T-helper 17 cell (primary cell): ENCODE data around the gene S100Z. TPM values are rescaled to one million over a fixed set of nuclear protein-coding genes. Genes with fewer than 3 reads are reported as not detected.

ENCODE experiments used
- ATAC-seq: fragments of 150-1000 bp; cut with Tn5 transposase; 2 replicates; pipeline ENCODE4 v1.10.0; 2021; ENCODE audit warnings: mild to moderate bottlenecking, moderate library complexity
- DNase-seq, 3 donors: peaks; one replicate each; pipeline versions ENCODE4 v3.0.0 to v3.0.0-alpha.2; 2020 to 2021
- H3K9me3 ChIP-seq: one replicate; pipeline ENCODE4 v1.7.0; 2013; ENCODE audit warnings: low read length, mild to moderate bottlenecking; ENCODE audit not compliant: control insufficient read depth, poor library complexity, severe bottlenecking
- H3K27ac Mint-ChIP-seq: one replicate; pipeline ENCODE4 v1.8.0; 2022; ENCODE audit warnings: mild to moderate bottlenecking, moderate library complexity, mixed read lengths
- H3K27me3 Mint-ChIP-seq: one replicate; pipeline ENCODE4 v1.8.0; 2022; ENCODE audit warnings: mixed read lengths
- H3K36me3 Mint-ChIP-seq: one replicate; pipeline ENCODE4 v1.8.0; 2022; ENCODE audit warnings: low read depth, mixed read lengths
- H3K4me1 Mint-ChIP-seq: one replicate; pipeline ENCODE4 v1.8.0; 2022; ENCODE audit warnings: mild to moderate bottlenecking, mixed read lengths
- H3K4me3 Mint-ChIP-seq: one replicate; pipeline ENCODE4 v1.8.0; 2022; ENCODE audit warnings: mild to moderate bottlenecking, moderate library complexity, mixed read lengths
- total RNA-seq, 4 donors: library from RNA in 2 of 4; stranded (reverse) in 2 of 4; gene quantifications; one replicate each; pipeline ENCODE4 v1.2.3 and lab custom pipeline; 2022 to 2026

S100Z gene
- total RNA-seq, 2 donors from 2014 or later = 1.2 to 1.5 TPM

DNA sequence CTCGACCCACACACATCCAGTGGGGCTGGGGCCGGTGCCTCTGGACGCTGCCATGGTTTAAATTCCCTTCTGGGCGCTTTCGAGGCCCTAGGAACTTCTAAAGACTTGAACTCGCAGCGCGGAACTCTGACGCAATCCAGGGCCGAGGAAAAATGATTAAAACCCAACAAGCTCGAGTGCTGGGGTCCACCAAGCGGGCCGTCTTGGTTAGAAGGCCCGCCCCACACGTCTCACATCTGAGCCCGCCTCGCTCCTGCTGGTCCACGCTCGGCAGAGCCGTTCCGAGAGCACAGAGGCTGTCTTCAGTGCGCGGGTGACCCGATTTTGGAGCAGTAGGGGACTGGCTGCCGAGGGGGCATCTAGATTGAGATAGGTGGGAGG, 104.6 kb downstream of the S100Z start:
- DNase-seq = no peak
- peaks cover 45% of the 10 kb centered on the region for H3K27me3 Mint-ChIP-seq
- no peaks in the 10 kb centered on the region for H3K36me3 Mint-ChIP-seq
- H3K4me1 Mint-ChIP-seq = peaks cover 10% of the 10 kb centered on the region
- ATAC-seq = no peak
- H3K4me3 Mint-ChIP-seq = no peak overlapping the region
- no peak overlapping the region for H3K27ac Mint-ChIP-seq
- no peaks in the 10 kb centered on the region for H3K9me3 ChIP-seq

DNA sequence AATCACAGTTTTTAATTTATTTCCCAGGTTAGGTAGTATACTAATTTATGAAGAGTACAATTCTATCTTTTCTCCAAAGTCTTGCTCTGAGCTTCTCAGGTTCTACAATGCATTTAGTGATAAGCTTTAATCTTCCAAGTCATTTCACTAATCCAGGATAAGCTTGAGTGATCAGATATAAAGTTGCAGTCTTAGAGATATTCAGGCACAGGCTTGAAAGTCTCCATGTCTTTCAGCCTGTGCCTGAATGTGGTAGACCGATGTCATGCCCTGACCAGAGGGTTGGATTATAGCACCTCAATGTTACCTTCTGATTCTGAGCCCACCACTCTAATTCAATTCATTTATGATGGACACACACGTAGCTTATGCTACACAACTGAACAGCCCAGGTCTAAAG, 106.2 kb downstream of the S100Z start:
- Mint-ChIP-seq H3K27ac (no peak overlapping the region), H3K4me1 (peaks cover 19% of the 10 kb centered on the region), H3K27me3 (peaks cover 33% of the 10 kb centered on the region), H3K36me3 (no peaks in the 10 kb centered on the region), H3K4me3 (no peak overlapping the region)
- DNase-seq (no peak), ATAC-seq (no peak)
- no peaks in the 10 kb centered on the region for H3K9me3 ChIP-seq

DNA sequence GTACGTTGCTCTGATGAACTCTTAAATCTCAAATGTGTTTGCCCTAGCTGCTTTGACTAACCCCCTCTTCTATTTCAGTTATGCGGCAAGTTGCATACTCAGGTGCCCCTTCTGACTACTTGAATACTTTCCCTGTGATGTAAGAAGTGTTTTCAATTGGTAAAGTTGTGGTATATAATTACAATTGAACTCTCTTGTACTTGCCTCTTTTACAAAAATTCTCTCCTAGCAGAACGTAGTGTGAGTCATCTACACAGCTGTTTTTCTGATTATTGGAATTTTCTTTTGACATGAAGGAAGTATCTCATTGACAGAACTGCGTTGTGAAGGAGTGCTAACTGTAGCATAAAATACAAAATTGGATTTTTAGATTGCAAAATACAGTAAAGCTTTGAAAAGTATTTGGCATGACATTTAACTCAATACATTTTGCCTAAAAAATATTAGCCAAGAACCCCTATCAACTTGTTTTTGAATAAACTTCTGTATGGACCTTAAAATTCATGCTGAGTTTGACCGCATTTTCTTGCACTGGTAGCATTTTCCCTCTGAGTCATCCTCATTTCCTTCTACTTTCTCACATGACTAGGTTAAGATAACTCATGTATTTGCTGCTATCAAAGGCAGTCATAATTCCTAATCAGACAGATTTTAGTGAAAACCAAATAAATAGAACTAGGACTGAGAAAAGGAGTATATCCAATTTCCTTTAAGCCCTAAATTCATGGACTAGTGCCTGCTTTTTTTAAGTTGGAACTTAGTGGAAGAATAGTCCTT, 109.4 kb downstream of the S100Z start:
- H3K36me3 Mint-ChIP-seq = no peaks in the 10 kb centered on the region
- peaks cover 16% of the 10 kb centered on the region for H3K4me1 Mint-ChIP-seq
- peak overlapping the region; percentile 87 for H3K27ac Mint-ChIP-seq
- H3K27me3 Mint-ChIP-seq = peaks cover 23% of the 10 kb centered on the region
- peak overlapping the region; percentile 21 for H3K4me3 Mint-ChIP-seq
- ATAC-seq (no peak), DNase-seq (no peak)
- H3K9me3 ChIP-seq = no peaks in the 10 kb centered on the region

- Mint-ChIP-seq H3K27me3 (peaks cover 13% of the 10 kb centered on the region), H3K4me1 (peaks cover 11% of the 10 kb centered on the region), H3K4me3 (peak overlapping the region; percentile 13), H3K36me3 (no peaks in the 10 kb centered on the region), H3K27ac (peak overlapping the region; percentile 87)
- DNase-seq (no peak), ATAC-seq (no peak)
- no peaks in the 10 kb centered on the region for H3K9me3 ChIP-seq
Observed at GRCh38 chr5:76960004-76960625, 110.3 kb downstream of the S100Z start.

- ATAC-seq = no peak
- no peaks in the 10 kb centered on the region for H3K9me3 ChIP-seq
- H3K27me3 Mint-ChIP-seq = peaks cover 19% of the 10 kb centered on the region
- H3K4me3 Mint-ChIP-seq = no peak overlapping the region
- DNase-seq = no peak
- no peaks in the 10 kb centered on the region for H3K36me3 Mint-ChIP-seq
- H3K27ac Mint-ChIP-seq = no peak overlapping the region
- peaks cover 9% of the 10 kb centered on the region for H3K4me1 Mint-ChIP-seq
Observed at GRCh38 chr5:76964060-76964459, 114.2 kb downstream of the S100Z start.

Other genes with a start within 250 kb of the S100Z start
- gene F2RL2, start 226.6 kb upstream of the S100Z start, total RNA-seq = not detected
- gene F2R, start 133.9 kb upstream of the S100Z start, total RNA-seq = 10 to 100 TPM in 1 of 2 donors, 1 to 10 TPM in 1; 3.6 to 20.4 TPM
- gene F2RL1, start 31.0 kb upstream of the S100Z start, total RNA-seq = 1 to 10 TPM in 1 of 2 donors, under 1 TPM in 1; 0.94 to 1.1 TPM
- under 1 TPM in 1 of 2 donors, not detected in 1; 0.50 TPM for gene CRHBP, start 103.0 kb downstream of the S100Z start, total RNA-seq
- gene AGGF1, start 180.4 kb downstream of the S100Z start, total RNA-seq = 10 to 100 TPM; 14.1 to 14.8 TPM
- 1 to 10 TPM in 1 of 2 donors, under 1 TPM in 1; 0.94 to 2.0 TPM for gene ZBED3, start 237.3 kb downstream of the S100Z start, total RNA-seq